HEK293 (cell line): ENCODE measurements around the gene MAP4K2.

Experiments
- CTCF ChIA-PET: fragments of 350-600 bp; formaldehyde crosslinking; extraction: SDS; loops from one replicate; lab custom pipeline; 2021; ENCODE audit warnings: antibody characterized with exemption; lab: Yijun Ruan, JAX
- POLR2A ChIA-PET: fragments of 300-600 bp; formaldehyde crosslinking; extraction: SDS; loops from one replicate; lab custom pipeline; 2020; ENCODE audit warnings: antibody characterized with exemption, inconsistent platforms; lab: Yijun Ruan, JAX
- H3K27ac ChIP-seq: fragments of 200-500 bp; sonication (Bioruptor generic); 2 replicates; pipeline ENCODE4 v1.5.1; 2014; ENCODE audit warnings: low read depth, low read length, control low read depth, inconsistent platforms; ENCODE audit errors: extremely low read depth
- H3K36me3 ChIP-seq, 2 experiments: fragments of 200-500 bp in 1 of 2; sonication (Bioruptor generic) in 1 of 2; 1 replicate in 1 of 2; 2 replicates in 1 of 2; pipeline ENCODE4 v1.5.1; 2014 to 2017; ENCODE audit warnings: inconsistent platforms in 2 of 2, low read length in 2 of 2; ENCODE audit not compliant: control insufficient read depth in 2 of 2, insufficient read depth in 1 of 2
- H3K4me1 ChIP-seq: fragments of 200-500 bp; sonication (Bioruptor generic); 2 replicates; pipeline ENCODE4 v1.5.1; 2014; ENCODE audit warnings: mild to moderate bottlenecking, low read length, inconsistent platforms; ENCODE audit not compliant: control insufficient read depth, insufficient read depth
- H3K4me3 ChIP-seq: 2 replicates; pipeline ENCODE4 v1.5.1; 2011; ENCODE audit warnings: low read depth, mild to moderate bottlenecking, control low read depth, low read length, moderate library complexity
- H3K9me3 ChIP-seq: fragments of 200-500 bp; sonication (Bioruptor generic); 2 replicates; pipeline ENCODE4 v1.5.1; 2014; ENCODE audit warnings: low read depth, low read length, inconsistent platforms; ENCODE audit not compliant: control insufficient read depth, insufficient read depth
- GLIS1 ChIP-seq: fragments of 450-650 bp; formaldehyde crosslinking; IDR thresholded peaks from 2 replicates; pipeline ENCODE4 v1.5.1; 2016; ENCODE audit warnings: missing biosample characterization, missing genetic modification characterization
- KLF1 ChIP-seq: fragments of 450-650 bp; formaldehyde crosslinking; IDR thresholded peaks from 2 replicates; pipeline ENCODE4 v1.5.1; 2016; ENCODE audit warnings: missing biosample characterization, missing genetic modification characterization
- KLF17 ChIP-seq: fragments of 450-650 bp; formaldehyde crosslinking; IDR thresholded peaks from 2 replicates; pipeline ENCODE4 v1.5.1; 2016; ENCODE audit warnings: missing biosample characterization, missing genetic modification characterization
- OSR2 ChIP-seq: fragments of 450-650 bp; formaldehyde crosslinking; IDR thresholded peaks from 2 replicates; pipeline ENCODE4 v1.5.1; 2016; ENCODE audit warnings: missing biosample characterization, missing genetic modification characterization
- REST ChIP-seq: fragments of 450-650 bp; formaldehyde crosslinking; IDR thresholded peaks from 2 replicates; pipeline ENCODE4 v1.5.1; 2016; ENCODE audit warnings: missing biosample characterization, missing genetic modification characterization
- SP2 ChIP-seq: fragments of 450-650 bp; formaldehyde crosslinking; IDR thresholded peaks from 2 replicates; pipeline ENCODE4 v1.5.1; 2016; ENCODE audit warnings: missing biosample characterization, missing genetic modification characterization
- WT1 ChIP-seq: fragments of 450-650 bp; formaldehyde crosslinking; IDR thresholded peaks from 2 replicates; pipeline ENCODE4 v1.5.1; 2016; ENCODE audit warnings: missing biosample characterization, missing genetic modification characterization
- ZNF2 ChIP-seq: fragments of 450-650 bp; formaldehyde crosslinking; IDR thresholded peaks from 2 replicates; pipeline ENCODE4 v1.5.1; 2016; ENCODE audit warnings: missing biosample characterization, missing genetic modification characterization
- ZNF394 ChIP-seq: fragments of 450-650 bp; formaldehyde crosslinking; IDR thresholded peaks from 2 replicates; pipeline ENCODE4 v1.5.1; 2016; ENCODE audit warnings: missing biosample characterization, missing genetic modification characterization, mild to moderate bottlenecking, moderate library complexity, borderline replicate concordance
- ZNF558 ChIP-seq: fragments of 450-650 bp; formaldehyde crosslinking; IDR thresholded peaks from 2 replicates; pipeline ENCODE4 v1.5.1; 2016; ENCODE audit warnings: missing biosample characterization, missing genetic modification characterization
- ZNF600 ChIP-seq: fragments of 450-650 bp; formaldehyde crosslinking; IDR thresholded peaks from 2 replicates; pipeline ENCODE4 v1.5.1; 2016; ENCODE audit warnings: missing biosample characterization, missing genetic modification characterization
- ZNF645 ChIP-seq: fragments of 450-650 bp; formaldehyde crosslinking; IDR thresholded peaks from 2 replicates; pipeline ENCODE4; 2016; ENCODE audit warnings: missing biosample characterization, missing genetic modification characterization
- ZNF677 ChIP-seq: fragments of 450-650 bp; IDR thresholded peaks from 2 replicates; pipeline ENCODE4 v1.5.0; 2018; ENCODE audit warnings: missing biosample characterization, mild to moderate bottlenecking, missing genetic modification characterization, moderate library complexity
- TF ChIP-seq, protein P1 (sequence below): fragments of 450-650 bp; formaldehyde crosslinking; IDR thresholded peaks from 2 replicates; pipeline ENCODE4 v1.5.1; 2016; ENCODE audit warnings: missing biosample characterization, missing genetic modification characterization
- TF ChIP-seq, protein P2 (sequence below): fragments of 450-650 bp; formaldehyde crosslinking; IDR thresholded peaks from 2 replicates; pipeline ENCODE4 v1.5.1; 2016; ENCODE audit warnings: missing biosample characterization, missing genetic modification characterization
- TF ChIP-seq, protein P3 (sequence below): fragments of 450-650 bp; formaldehyde crosslinking; IDR thresholded peaks from 2 replicates; pipeline ENCODE4 v1.5.1; 2017; ENCODE audit warnings: missing biosample characterization, missing genetic modification characterization
- TF ChIP-seq, protein P4 (sequence below): fragments of 450-650 bp; formaldehyde crosslinking; IDR thresholded peaks from 2 replicates; pipeline ENCODE4 v1.5.1; 2017; ENCODE audit warnings: missing biosample characterization, missing genetic modification characterization

The MAP4K2 gene

GRCh38 chr11:64762674-64763525, 40.1 kb downstream of the MAP4K2 start (continued):
- TF ChIP-seq, protein P1, sequence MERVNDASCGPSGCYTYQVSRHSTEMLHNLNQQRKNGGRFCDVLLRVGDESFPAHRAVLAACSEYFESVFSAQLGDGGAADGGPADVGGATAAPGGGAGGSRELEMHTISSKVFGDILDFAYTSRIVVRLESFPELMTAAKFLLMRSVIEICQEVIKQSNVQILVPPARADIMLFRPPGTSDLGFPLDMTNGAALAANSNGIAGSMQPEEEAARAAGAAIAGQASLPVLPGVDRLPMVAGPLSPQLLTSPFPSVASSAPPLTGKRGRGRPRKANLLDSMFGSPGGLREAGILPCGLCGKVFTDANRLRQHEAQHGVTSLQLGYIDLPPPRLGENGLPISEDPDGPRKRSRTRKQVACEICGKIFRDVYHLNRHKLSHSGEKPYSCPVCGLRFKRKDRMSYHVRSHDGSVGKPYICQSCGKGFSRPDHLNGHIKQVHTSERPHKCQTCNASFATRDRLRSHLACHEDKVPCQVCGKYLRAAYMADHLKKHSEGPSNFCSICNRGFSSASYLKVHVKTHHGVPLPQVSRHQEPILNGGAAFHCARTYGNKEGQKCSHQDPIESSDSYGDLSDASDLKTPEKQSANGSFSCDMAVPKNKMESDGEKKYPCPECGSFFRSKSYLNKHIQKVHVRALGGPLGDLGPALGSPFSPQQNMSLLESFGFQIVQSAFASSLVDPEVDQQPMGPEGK (tag by site-specific recombination) = peak; percentile 67
- TF ChIP-seq SP2 (tag by site-specific recombination) (no peak), WT1 (tag by site-specific recombination) (0 out of 2 replicates have a peak, but pooled peaks have one; percentile 40), KLF1 (peak; percentile 63), ZNF558 (tag by site-specific recombination) (no peak), KLF17 (peak; percentile 77), ZNF677 (tag by site-specific recombination) (no peak), OSR2 (tag by site-specific recombination) (peak; percentile 87), GLIS1 (tag by site-specific recombination) (peak; percentile 61)
- TF ChIP-seq, protein P2, sequence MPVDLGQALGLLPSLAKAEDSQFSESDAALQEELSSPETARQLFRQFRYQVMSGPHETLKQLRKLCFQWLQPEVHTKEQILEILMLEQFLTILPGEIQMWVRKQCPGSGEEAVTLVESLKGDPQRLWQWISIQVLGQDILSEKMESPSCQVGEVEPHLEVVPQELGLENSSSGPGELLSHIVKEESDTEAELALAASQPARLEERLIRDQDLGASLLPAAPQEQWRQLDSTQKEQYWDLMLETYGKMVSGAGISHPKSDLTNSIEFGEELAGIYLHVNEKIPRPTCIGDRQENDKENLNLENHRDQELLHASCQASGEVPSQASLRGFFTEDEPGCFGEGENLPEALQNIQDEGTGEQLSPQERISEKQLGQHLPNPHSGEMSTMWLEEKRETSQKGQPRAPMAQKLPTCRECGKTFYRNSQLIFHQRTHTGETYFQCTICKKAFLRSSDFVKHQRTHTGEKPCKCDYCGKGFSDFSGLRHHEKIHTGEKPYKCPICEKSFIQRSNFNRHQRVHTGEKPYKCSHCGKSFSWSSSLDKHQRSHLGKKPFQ (tag by site-specific recombination) = peak; percentile 67; the same call in 1 of the 2 replicates
- TF ChIP-seq, protein P3, sequence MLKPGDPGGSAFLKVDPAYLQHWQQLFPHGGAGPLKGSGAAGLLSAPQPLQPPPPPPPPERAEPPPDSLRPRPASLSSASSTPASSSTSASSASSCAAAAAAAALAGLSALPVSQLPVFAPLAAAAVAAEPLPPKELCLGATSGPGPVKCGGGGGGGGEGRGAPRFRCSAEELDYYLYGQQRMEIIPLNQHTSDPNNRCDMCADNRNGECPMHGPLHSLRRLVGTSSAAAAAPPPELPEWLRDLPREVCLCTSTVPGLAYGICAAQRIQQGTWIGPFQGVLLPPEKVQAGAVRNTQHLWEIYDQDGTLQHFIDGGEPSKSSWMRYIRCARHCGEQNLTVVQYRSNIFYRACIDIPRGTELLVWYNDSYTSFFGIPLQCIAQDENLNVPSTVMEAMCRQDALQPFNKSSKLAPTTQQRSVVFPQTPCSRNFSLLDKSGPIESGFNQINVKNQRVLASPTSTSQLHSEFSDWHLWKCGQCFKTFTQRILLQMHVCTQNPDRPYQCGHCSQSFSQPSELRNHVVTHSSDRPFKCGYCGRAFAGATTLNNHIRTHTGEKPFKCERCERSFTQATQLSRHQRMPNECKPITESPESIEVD (tag by site-specific recombination) = peak; percentile 42; the same call in 1 of the 2 replicates

GRCh38 chr11:64762277-64762673, 40.7 kb downstream of the MAP4K2 start:
- ChIA-PET CTCF (interaction anchor here (0.6 to 4.0 kb wide), 3 partner anchors 15 to 143 kb away, joined by 3 to 22 read pairs (median 7); partner anchors contain the start of gene RASGRP2), POLR2A (interaction anchor here (1.2 to 5.8 kb wide), 3 partner anchors 15 to 74 kb away, joined by 4 to 42 read pairs (median 4); partner anchors contain the start of gene SF1)
- peaks cover 0 to 54% of the 10 kb centered on the region in 2 experiments; a peak in 2 of 3 replicates for H3K36me3 ChIP-seq
- H3K4me3 ChIP-seq = no peak overlapping the region
- no peaks in the 10 kb centered on the region for H3K9me3 ChIP-seq
- no peak overlapping the region for H3K27ac ChIP-seq
- TF ChIP-seq ZNF2 (tag by site-specific recombination) (0 out of 2 replicates have a peak, but pooled peaks have one; percentile 2), ZNF600 (peak; percentile 42; the same call in 1 of the 2 replicates), ZNF394 (peak; percentile 32; the same call in 1 of the 2 replicates), ZNF645 (tag by site-specific recombination) (no peak), REST (tag by site-specific recombination) (no peak)
- TF ChIP-seq, protein P4, sequence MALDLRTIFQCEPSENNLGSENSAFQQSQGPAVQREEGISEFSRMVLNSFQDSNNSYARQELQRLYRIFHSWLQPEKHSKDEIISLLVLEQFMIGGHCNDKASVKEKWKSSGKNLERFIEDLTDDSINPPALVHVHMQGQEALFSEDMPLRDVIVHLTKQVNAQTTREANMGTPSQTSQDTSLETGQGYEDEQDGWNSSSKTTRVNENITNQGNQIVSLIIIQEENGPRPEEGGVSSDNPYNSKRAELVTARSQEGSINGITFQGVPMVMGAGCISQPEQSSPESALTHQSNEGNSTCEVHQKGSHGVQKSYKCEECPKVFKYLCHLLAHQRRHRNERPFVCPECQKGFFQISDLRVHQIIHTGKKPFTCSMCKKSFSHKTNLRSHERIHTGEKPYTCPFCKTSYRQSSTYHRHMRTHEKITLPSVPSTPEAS (tag by site-specific recombination) = no peak
- H3K4me1 ChIP-seq = peaks cover 7% of the 10 kb centered on the region
